ENCODE results near the gene GAS1. TPM values are rescaled to one million over a fixed set of nuclear protein-coding genes. Genes with fewer than 3 reads are reported as not detected.

GAS1 gene
- total RNA-seq, 4 donors from 2014 or later, result 15.6 to 50.4 (median 29.0) TPM

GRCh38 chr9:86908261-86908660 lies 39.0 kb downstream of the GAS1 start:
- TF ChIP-seq POLR2A (IDR thresholded peaks at IDR 0.05), result no peak
- TF ChIP-seq, protein P1, sequence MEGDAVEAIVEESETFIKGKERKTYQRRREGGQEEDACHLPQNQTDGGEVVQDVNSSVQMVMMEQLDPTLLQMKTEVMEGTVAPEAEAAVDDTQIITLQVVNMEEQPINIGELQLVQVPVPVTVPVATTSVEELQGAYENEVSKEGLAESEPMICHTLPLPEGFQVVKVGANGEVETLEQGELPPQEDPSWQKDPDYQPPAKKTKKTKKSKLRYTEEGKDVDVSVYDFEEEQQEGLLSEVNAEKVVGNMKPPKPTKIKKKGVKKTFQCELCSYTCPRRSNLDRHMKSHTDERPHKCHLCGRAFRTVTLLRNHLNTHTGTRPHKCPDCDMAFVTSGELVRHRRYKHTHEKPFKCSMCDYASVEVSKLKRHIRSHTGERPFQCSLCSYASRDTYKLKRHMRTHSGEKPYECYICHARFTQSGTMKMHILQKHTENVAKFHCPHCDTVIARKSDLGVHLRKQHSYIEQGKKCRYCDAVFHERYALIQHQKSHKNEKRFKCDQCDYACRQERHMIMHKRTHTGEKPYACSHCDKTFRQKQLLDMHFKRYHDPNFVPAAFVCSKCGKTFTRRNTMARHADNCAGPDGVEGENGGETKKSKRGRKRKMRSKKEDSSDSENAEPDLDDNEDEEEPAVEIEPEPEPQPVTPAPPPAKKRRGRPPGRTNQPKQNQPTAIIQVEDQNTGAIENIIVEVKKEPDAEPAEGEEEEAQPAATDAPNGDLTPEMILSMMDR (IDR thresholded peaks at IDR 0.05 in 4 of 5, conservative IDR thresholded peaks at IDR 0.05 in 1 of 5), result no peak
- intact Hi-C loops (cut with DNase I; ENCODE audit: low total_unique reads), result no loop called here
- H3K4me1 ChIP-seq, result no peaks in the 10 kb centered on the region
- H3K9me3 ChIP-seq, result no peaks in the 10 kb centered on the region
- H3K27ac ChIP-seq, result no peak overlapping the region
- peaks cover 2 to 8% (median 3%) of the 10 kb centered on the region in 3 donors for H3K27me3 ChIP-seq
- ATAC-seq (no peak), DNase-seq (no peak)
- H3K4me3 ChIP-seq, result no peak overlapping the region
- H3K36me3 ChIP-seq, result no peaks in the 10 kb centered on the region
- in situ Hi-C loops (cut with MboI; ENCODE audit: low sequenced_read_pairs in 4 of 4), result no loop called here

GRCh38 chr9:86907346-86907745 lies 40.0 kb downstream of the GAS1 start:
- DNase-seq (no peak), ATAC-seq (no peak)
- Histone ChIP-seq H3K36me3 (no peaks in the 10 kb centered on the region), H3K4me1 (no peaks in the 10 kb centered on the region), H3K4me3 (no peak overlapping the region), H3K27ac (no peak overlapping the region), H3K27me3 (peaks cover 8 to 12% (median 11%) of the 10 kb centered on the region in 3 donors), H3K9me3 (no peaks in the 10 kb centered on the region)
- in situ Hi-C loops (cut with MboI; ENCODE audit: low sequenced_read_pairs in 4 of 4), result no loop called here
- intact Hi-C loops (cut with DNase I; ENCODE audit: low total_unique reads), result no loop called here
- no peak for TF ChIP-seq POLR2A (IDR thresholded peaks at IDR 0.05)
- TF ChIP-seq, protein P1 (IDR thresholded peaks at IDR 0.05 in 4 of 5, conservative IDR thresholded peaks at IDR 0.05 in 1 of 5), result no peak

DNA sequence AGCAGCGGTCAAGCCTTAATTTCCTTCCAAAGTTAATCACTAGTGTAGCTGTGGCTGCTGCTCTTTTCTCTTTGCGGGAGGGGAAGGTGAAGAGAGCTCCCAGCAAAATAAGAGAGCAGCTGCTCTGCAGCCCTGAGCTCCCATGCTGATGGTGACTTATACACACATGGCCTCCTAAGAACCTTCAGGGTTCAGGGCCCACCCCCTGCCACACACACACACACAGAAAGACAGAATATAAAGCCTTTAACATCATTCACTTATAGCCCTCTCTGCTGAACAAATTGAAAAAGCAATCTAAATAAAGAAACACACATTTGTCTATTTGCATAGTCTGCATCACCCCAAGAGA lies 43.6 kb downstream of the GAS1 start:
- H3K27ac ChIP-seq, result no peak overlapping the region
- no peak for TF ChIP-seq POLR2A (IDR thresholded peaks at IDR 0.05)
- TF ChIP-seq, protein P1 (IDR thresholded peaks at IDR 0.05 in 4 of 5, conservative IDR thresholded peaks at IDR 0.05 in 1 of 5), result no peak
- no peaks in the 10 kb centered on the region for H3K9me3 ChIP-seq
- no peak overlapping the region for H3K4me3 ChIP-seq
- no peaks in the 10 kb centered on the region for H3K36me3 ChIP-seq
- in situ Hi-C loops (cut with MboI; ENCODE audit: low sequenced_read_pairs in 4 of 4), result no loop called here
- H3K4me1 ChIP-seq, result no peaks in the 10 kb centered on the region
- no peak for ATAC-seq
- intact Hi-C loops (cut with DNase I; ENCODE audit: low total_unique reads), result no loop called here
- peaks cover 12 to 19% (median 16%) of the 10 kb centered on the region in 3 donors for H3K27me3 ChIP-seq
- no peak for DNase-seq

DNA sequence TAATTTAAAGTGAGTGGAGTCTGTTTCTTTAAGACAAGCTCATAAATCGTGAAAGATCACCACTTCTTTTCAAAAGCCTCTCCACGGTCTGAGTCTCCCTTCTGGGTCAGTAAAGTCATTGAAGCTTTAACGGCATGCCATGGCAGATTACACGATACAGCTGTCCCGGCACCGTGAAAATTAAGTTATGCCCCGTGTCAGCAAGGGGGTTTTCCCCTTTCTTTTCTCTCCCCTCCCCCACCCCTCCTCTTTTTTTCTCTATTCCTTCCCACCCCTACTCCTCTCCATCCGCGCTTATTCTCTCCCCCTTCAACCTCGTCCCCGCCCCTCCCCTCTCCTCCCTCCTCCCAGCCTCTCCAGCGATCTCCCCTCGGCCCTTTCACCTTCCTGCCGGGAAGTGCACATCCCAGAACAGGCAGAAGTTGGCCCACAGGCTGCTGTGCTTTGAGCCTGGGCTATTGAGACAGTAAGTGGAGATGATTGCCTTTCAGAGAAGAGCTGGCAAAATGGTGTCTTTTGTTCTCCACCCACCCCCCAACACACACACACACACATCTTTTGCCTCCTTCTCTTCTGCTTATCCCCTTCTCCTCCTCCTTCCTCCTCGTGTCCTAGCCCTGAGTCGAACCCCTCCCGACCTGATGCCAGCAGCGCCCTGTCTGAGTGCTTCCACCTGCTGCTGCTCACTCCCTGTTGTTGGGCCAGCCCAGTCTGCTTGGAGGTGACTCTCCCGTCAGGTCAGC lies 44.1 kb downstream of the GAS1 start:
- Histone ChIP-seq H3K9me3 (no peaks in the 10 kb centered on the region), H3K4me3 (peak overlapping the region in 2 of 4 donors; percentile 0 to 10), H3K36me3 (no peaks in the 10 kb centered on the region), H3K27ac (no peak overlapping the region), H3K27me3 (peaks cover 12 to 19% (median 16%) of the 10 kb centered on the region in 3 donors), H3K4me1 (no peaks in the 10 kb centered on the region)
- DNase-seq (no peak), ATAC-seq (no peak)
- in situ Hi-C loops (cut with MboI; ENCODE audit: low sequenced_read_pairs in 4 of 4), result no loop called here
- TF ChIP-seq, protein P1 (IDR thresholded peaks at IDR 0.05 in 4 of 5, conservative IDR thresholded peaks at IDR 0.05 in 1 of 5), result no peak
- no peak for TF ChIP-seq POLR2A (IDR thresholded peaks at IDR 0.05)
- intact Hi-C loops (cut with DNase I; ENCODE audit: low total_unique reads), result no loop called here

Measured in gastrocnemius medialis (tissue), 4 donors.